Osteoblast (primary cell): Measurements from ENCODE around the gene VAC14. TPM values are rescaled to one million over a fixed set of nuclear protein-coding genes. Genes with fewer than 3 reads are reported as not detected.

Source experiments
- DNase-seq: peaks from one replicate; pipeline ENCODE4 v3.0.0; 2011; ENCODE audit warnings: low spot score, mixed read lengths; ENCODE audit not compliant: insufficient read length; ENCODE audit errors: missing footprints
- H2AFZ ChIP-seq: 2 replicates; pipeline ENCODE4 v1.6.0; 2011; ENCODE audit warnings: mild to moderate bottlenecking, low read length
- H3K27ac ChIP-seq: 2 replicates; pipeline ENCODE4 v1.5.1; 2011; ENCODE audit warnings: mild to moderate bottlenecking, low read depth, low read length, moderate library complexity
- H3K27me3 ChIP-seq: 2 replicates; pipeline ENCODE4 v1.6.0; 2012; ENCODE audit warnings: mild to moderate bottlenecking, control low read depth, inconsistent platforms, low read length, moderate library complexity; ENCODE audit not compliant: insufficient read depth
- H3K36me3 ChIP-seq: 2 replicates; pipeline ENCODE4 v1.5.1; 2011; ENCODE audit warnings: mild to moderate bottlenecking, low read length, control low read depth, moderate library complexity; ENCODE audit not compliant: insufficient read depth
- H3K4me1 ChIP-seq: 2 replicates; pipeline ENCODE4 v1.5.1; 2011; ENCODE audit warnings: mild to moderate bottlenecking, low read length, control low read depth, moderate library complexity; ENCODE audit not compliant: insufficient read depth
- H3K4me2 ChIP-seq: 2 replicates; pipeline ENCODE4 v1.6.0; 2011; ENCODE audit warnings: mild to moderate bottlenecking, low read length; ENCODE audit not compliant: insufficient read depth
- H3K4me3 ChIP-seq: fragments of 200-600 bp; sonication (generic); 3 replicates; pipeline ENCODE4 v1.5.1; 2012; ENCODE audit warnings: mild to moderate bottlenecking, low read length, inconsistent platforms; ENCODE audit not compliant: insufficient read depth
- H3K79me2 ChIP-seq: 2 replicates; pipeline ENCODE4 v1.6.0; 2012; ENCODE audit warnings: mild to moderate bottlenecking, low read length, control low read depth, inconsistent platforms; ENCODE audit not compliant: insufficient read depth
- H3K9me3 ChIP-seq: 2 replicates; pipeline ENCODE4 v1.5.1; 2011; ENCODE audit warnings: low read depth, low read length, control low read depth
- H4K20me1 ChIP-seq: 2 replicates; pipeline ENCODE4 v1.6.0; 2012; ENCODE audit warnings: mild to moderate bottlenecking, low read length, control low read depth; ENCODE audit not compliant: insufficient read depth
- total RNA-seq: library from RNA; depleted of rRNA; stranded (reverse); fragments of >200 nt; gene quantifications from 2 replicates; pipeline ENCODE4 v1.2.3, GENCODE V29; 2012
- TF ChIP-seq, protein P1 (sequence below): IDR thresholded peaks from 2 replicates; pipeline ENCODE4 v1.5.1; 2011; ENCODE audit warnings: mild to moderate bottlenecking, low read depth, low read length, moderate library complexity; ENCODE audit errors: extremely low read depth

The VAC14 gene
- total RNA-seq, 1 donor: 72.7 TPM

GRCh38 chr16:70729292-70729691 is 71.7 kb downstream of the VAC14 start:
- H2AFZ ChIP-seq: no peak overlapping the region
- H3K4me1 ChIP-seq: no peaks in the 10 kb centered on the region
- no peak for DNase-seq
- H3K9me3 ChIP-seq: no peaks in the 10 kb centered on the region
- H3K36me3 ChIP-seq: peaks cover 11% of the 10 kb centered on the region
- H4K20me1 ChIP-seq: no peaks in the 10 kb centered on the region
- H3K4me3 ChIP-seq: no peak overlapping the region
- no peaks in the 10 kb centered on the region for H3K27me3 ChIP-seq
- no peak overlapping the region for H3K4me2 ChIP-seq
- no peaks in the 10 kb centered on the region for H3K79me2 ChIP-seq
- TF ChIP-seq, protein P1, sequence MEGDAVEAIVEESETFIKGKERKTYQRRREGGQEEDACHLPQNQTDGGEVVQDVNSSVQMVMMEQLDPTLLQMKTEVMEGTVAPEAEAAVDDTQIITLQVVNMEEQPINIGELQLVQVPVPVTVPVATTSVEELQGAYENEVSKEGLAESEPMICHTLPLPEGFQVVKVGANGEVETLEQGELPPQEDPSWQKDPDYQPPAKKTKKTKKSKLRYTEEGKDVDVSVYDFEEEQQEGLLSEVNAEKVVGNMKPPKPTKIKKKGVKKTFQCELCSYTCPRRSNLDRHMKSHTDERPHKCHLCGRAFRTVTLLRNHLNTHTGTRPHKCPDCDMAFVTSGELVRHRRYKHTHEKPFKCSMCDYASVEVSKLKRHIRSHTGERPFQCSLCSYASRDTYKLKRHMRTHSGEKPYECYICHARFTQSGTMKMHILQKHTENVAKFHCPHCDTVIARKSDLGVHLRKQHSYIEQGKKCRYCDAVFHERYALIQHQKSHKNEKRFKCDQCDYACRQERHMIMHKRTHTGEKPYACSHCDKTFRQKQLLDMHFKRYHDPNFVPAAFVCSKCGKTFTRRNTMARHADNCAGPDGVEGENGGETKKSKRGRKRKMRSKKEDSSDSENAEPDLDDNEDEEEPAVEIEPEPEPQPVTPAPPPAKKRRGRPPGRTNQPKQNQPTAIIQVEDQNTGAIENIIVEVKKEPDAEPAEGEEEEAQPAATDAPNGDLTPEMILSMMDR: no peak
- no peak overlapping the region for H3K27ac ChIP-seq

GRCh38 chr16:70728150-70728549 is 72.8 kb downstream of the VAC14 start:
- H4K20me1 ChIP-seq: no peaks in the 10 kb centered on the region
- no peak overlapping the region for H2AFZ ChIP-seq
- no peak overlapping the region for H3K27ac ChIP-seq
- H3K27me3 ChIP-seq: no peaks in the 10 kb centered on the region
- H3K9me3 ChIP-seq: no peaks in the 10 kb centered on the region
- no peak overlapping the region for H3K4me2 ChIP-seq
- H3K79me2 ChIP-seq: no peaks in the 10 kb centered on the region
- peaks cover 11% of the 10 kb centered on the region for H3K36me3 ChIP-seq
- no peaks in the 10 kb centered on the region for H3K4me1 ChIP-seq
- no peak overlapping the region for H3K4me3 ChIP-seq
- TF ChIP-seq, protein P1: no peak
- DNase-seq: no peak

DNA sequence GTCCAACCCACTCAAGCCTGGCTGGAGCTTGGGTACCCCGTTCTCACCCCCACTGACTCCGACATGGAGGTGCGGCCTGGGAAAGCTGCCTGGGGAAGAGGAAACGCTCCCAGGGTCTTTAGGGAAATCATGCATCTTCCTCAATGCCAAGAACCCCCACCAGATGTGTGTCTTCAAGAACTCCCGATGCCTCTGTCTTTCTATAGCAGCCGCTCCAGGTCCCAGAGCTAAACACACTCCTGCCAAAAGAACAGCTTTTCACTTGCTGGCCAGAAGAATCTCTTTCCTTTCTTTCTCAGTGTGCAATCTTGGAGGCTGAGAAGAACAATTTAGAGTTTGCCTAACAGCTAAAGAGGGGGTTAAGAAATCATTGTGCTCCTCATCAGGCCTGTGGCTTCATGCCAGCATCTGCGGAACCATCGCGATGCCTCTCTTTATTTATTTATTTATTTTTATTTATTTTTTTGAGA is 74.0 kb downstream of the VAC14 start:
- Histone ChIP-seq H3K79me2 (no peaks in the 10 kb centered on the region), H3K36me3 (peaks cover 11% of the 10 kb centered on the region), H2AFZ (no peak overlapping the region), H3K27me3 (no peaks in the 10 kb centered on the region), H3K9me3 (no peaks in the 10 kb centered on the region), H3K27ac (no peak overlapping the region), H3K4me2 (no peak overlapping the region), H3K4me1 (no peaks in the 10 kb centered on the region), H3K4me3 (no peak overlapping the region), H4K20me1 (no peaks in the 10 kb centered on the region)
- TF ChIP-seq, protein P1: no peak
- no peak for DNase-seq

DNA sequence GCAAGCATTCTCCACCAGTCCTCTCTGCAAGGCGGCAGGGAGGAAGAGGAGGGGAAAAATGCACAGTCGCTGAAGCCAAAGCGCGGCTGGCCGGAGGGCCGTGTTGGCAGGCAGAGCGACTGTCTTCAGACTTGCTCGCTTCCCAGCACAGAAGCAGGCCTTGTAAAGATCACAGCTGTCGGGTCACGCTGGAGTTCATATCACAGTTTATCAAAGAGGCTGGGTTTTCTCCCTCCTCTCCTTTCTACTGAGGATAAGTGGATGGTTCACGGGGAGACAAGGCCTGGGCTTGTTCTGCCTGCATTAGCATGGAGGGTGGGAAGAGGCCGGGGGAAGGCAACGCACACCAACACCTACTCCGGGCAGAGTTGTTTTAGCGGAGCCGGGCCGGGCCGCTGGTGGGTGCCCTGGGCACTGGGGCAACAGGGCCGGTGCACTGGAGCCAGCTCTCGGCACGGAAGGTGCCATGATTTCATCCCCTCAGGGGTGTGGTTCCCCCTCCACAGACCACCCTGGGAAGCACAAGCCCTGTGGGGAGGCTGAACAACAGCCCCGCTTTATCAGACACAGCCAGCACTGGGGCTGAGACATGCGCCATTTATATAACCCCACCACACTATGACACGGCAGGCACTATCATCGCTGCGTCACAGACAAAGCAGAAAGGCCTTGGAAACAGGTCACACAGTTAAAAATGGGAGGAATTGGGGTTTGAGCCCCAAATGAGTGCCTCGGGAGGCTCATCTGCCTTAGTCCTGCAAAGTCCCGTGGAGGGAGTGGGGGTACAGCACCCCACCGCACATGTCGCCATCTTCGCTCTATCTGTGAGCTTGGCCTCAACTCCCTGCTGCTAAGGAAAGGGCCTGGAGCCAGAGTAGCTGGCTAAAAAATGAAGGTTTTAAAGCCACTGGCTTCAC is 74.8 kb downstream of the VAC14 start:
- Histone ChIP-seq H3K27ac (no peak overlapping the region), H3K4me2 (no peak overlapping the region), H2AFZ (no peak overlapping the region), H3K79me2 (no peaks in the 10 kb centered on the region), H4K20me1 (no peaks in the 10 kb centered on the region), H3K27me3 (no peaks in the 10 kb centered on the region), H3K4me3 (no peak overlapping the region), H3K9me3 (no peaks in the 10 kb centered on the region), H3K36me3 (peaks cover 8% of the 10 kb centered on the region), H3K4me1 (no peaks in the 10 kb centered on the region)
- no peak for DNase-seq
- TF ChIP-seq, protein P1: no peak
